CD14-positive monocyte (primary cell): ENCODE data around the gene PITPNM2. TPM values are rescaled to one million over a fixed set of nuclear protein-coding genes. Genes with fewer than 3 reads are reported as not detected.

ENCODE experiments used
- DNase-seq, 3 donors: peaks; one replicate each; pipeline ENCODE4 v3.0.0-alpha.2; 2011 to 2022
- H2AFZ ChIP-seq: 2 replicates; pipeline ENCODE4 v1.6.0; 2012; ENCODE audit warnings: mild to moderate bottlenecking, low read depth, low read length, inconsistent platforms; ENCODE audit not compliant: insufficient read depth, poor library complexity, severe bottlenecking
- H3K27ac ChIP-seq, 2 donors: 1 replicate in 1 of 2; 2 replicates in 1 of 2; pipeline ENCODE4 v1.5.1; 2012 to 2013; ENCODE audit warnings: low read length in 2 of 2, control low read depth in 1 of 2, inconsistent platforms in 1 of 2, low read depth in 1 of 2, mild to moderate bottlenecking in 1 of 2
- H3K27me3 ChIP-seq, 2 donors: one replicate each; pipeline versions ENCODE4 v1.6.0 to v1.6.1; 2011 to 2013; ENCODE audit warnings: low read length in 2 of 2; ENCODE audit not compliant: control insufficient read depth in 2 of 2, insufficient read depth in 2 of 2
- H3K36me3 ChIP-seq, 2 donors: replicated peaks in 1 of 2; 1 replicate in 1 of 2; 2 replicates in 1 of 2; pipeline versions ENCODE4 v1.5.1 to v1.6.1; 2012 to 2013; ENCODE audit warnings: low read length in 2 of 2, control low read depth in 1 of 2, inconsistent platforms in 1 of 2, mild to moderate bottlenecking in 1 of 2; ENCODE audit not compliant: insufficient read depth in 2 of 2, control insufficient read depth in 1 of 2
- H3K4me1 ChIP-seq, 2 donors: 1 replicate in 1 of 2; 2 replicates in 1 of 2; pipeline versions ENCODE4 v1.5.1 to v1.6.1; 2012 to 2013; ENCODE audit warnings: low read length in 2 of 2, control low read depth in 1 of 2, inconsistent platforms in 1 of 2, mild to moderate bottlenecking in 1 of 2, moderate library complexity in 1 of 2; ENCODE audit not compliant: insufficient read depth in 2 of 2, control insufficient read depth in 1 of 2
- H3K4me2 ChIP-seq: replicated peaks from 2 replicates; pipeline ENCODE3; 2012; ENCODE audit warnings: low read length, moderate library complexity, mild to moderate bottlenecking; ENCODE audit not compliant: poor library complexity, severe bottlenecking; ENCODE audit errors: extremely low read depth
- H3K4me3 ChIP-seq, 3 experiments: fragments of 200-600 bp in 1 of 3; sonication (generic) in 1 of 3; replicated peaks in 1 of 3; 1 replicate in 2 of 3; 2 replicates in 1 of 3; pipeline ENCODE4 v1.5.1; 2011 to 2013; ENCODE audit warnings: low read length in 3 of 3, mild to moderate bottlenecking in 3 of 3, control low read depth in 2 of 3, low read depth in 2 of 3, inconsistent platforms in 1 of 3, moderate library complexity in 1 of 3
- H3K79me2 ChIP-seq: 2 replicates; pipeline ENCODE4 v1.6.0; 2012; ENCODE audit warnings: mild to moderate bottlenecking, control low read depth, inconsistent platforms, low read length, moderate library complexity; ENCODE audit not compliant: insufficient read depth
- H3K9ac ChIP-seq: 2 replicates; pipeline ENCODE4 v1.6.0; 2017; ENCODE audit warnings: low read length, mild to moderate bottlenecking; ENCODE audit not compliant: insufficient read depth, poor library complexity, severe bottlenecking
- H3K9me3 ChIP-seq, 2 donors: replicated peaks in 1 of 2; 1 replicate in 1 of 2; 2 replicates in 1 of 2; pipeline versions ENCODE4 v1.5.1 to v1.6.1; 2012 to 2013; ENCODE audit warnings: low read length in 2 of 2, control low read depth in 1 of 2; ENCODE audit not compliant: control insufficient read depth in 1 of 2, insufficient read depth in 1 of 2
- H4K20me1 ChIP-seq: 2 replicates; pipeline ENCODE4 v1.6.0; 2012; ENCODE audit warnings: mild to moderate bottlenecking, low read length, control low read depth, moderate library complexity; ENCODE audit not compliant: insufficient read depth
- H3K27ac Mint-ChIP-seq, 7 donors: one replicate each; pipeline ENCODE4 v1.8.0; 2020; ENCODE audit warnings: mild to moderate bottlenecking in 7 of 7, mixed read lengths in 7 of 7, moderate library complexity in 6 of 7, inconsistent platforms in 2 of 7
- H3K27me3 Mint-ChIP-seq, 3 donors: one replicate each; pipeline ENCODE4 v1.8.0; 2021 to 2022; ENCODE audit warnings: low read depth in 3 of 3, mild to moderate bottlenecking in 3 of 3, mixed read lengths in 3 of 3, moderate library complexity in 3 of 3, inconsistent platforms in 1 of 3
- H3K36me3 Mint-ChIP-seq, 2 donors: one replicate each; pipeline ENCODE4 v1.8.0; 2020; ENCODE audit warnings: mixed read lengths in 2 of 2, inconsistent platforms in 1 of 2, mild to moderate bottlenecking in 1 of 2
- H3K4me1 Mint-ChIP-seq: one replicate; pipeline ENCODE4 v1.8.0; 2020; ENCODE audit warnings: mild to moderate bottlenecking, mixed read lengths
- H3K4me3 Mint-ChIP-seq, 2 donors: one replicate each; pipeline ENCODE4 v1.8.0; 2020; ENCODE audit warnings: mild to moderate bottlenecking in 2 of 2, mixed read lengths in 2 of 2, moderate library complexity in 1 of 2
- H3K9me3 Mint-ChIP-seq, 7 donors: one replicate each; pipeline ENCODE4 v1.8.0; 2020 to 2022; ENCODE audit warnings: mixed read lengths in 7 of 7, mild to moderate bottlenecking in 6 of 7, moderate library complexity in 6 of 7, inconsistent platforms in 2 of 7
- CTCF ChIP-seq: fragments of 200-600 bp; IDR thresholded peaks from one replicate; pipeline ENCODE4 v1.8.0; 2022; ENCODE audit warnings: antibody characterized with exemption, mild to moderate bottlenecking
- WGBS: methylation state at CpG from one replicate; pipeline ENCODE4 v1.1.5; 2013; ENCODE audit warnings: missing lambda C conversion rate; ENCODE audit not compliant: insufficient coverage; 5-methylcytosine and 5-hydroxymethylcytosine counted together
- intact Hi-C, 2 donors: fragments of 100-400 bp; cut with micrococcal nuclease; formaldehyde crosslinking; loops; one replicate each; pipeline versions ENCODE4 v1.15.0 to v1.15.1; 2023
- polyA plus RNA-seq, 3 donors: library from polyadenylated mRNA; depleted of rRNA in 1 of 3; unstranded in 2 of 3; stranded (reverse) in 1 of 3; fragments of 300-500 nt in 2 of 3; fragments of >200 nt in 1 of 3; fragmentation: Illumina TruSeq in 2 of 3; gene quantifications; 1 replicate in 2 of 3; 2 replicates in 1 of 3; pipeline ENCODE4 v1.2.3, GENCODE V29; 2012 to 2021

PITPNM2 gene
- polyA plus RNA-seq, 3 donors: 0.08 to 0.67 TPM; not detected in 1

GRCh38 chr12:123107926-123108681 is 42.8 kb downstream of the PITPNM2 start:
- intact Hi-C loops: no loop called here
- TF ChIP-seq CTCF: no peak
- DNase-seq: no peak
- Histone ChIP-seq H3K79me2 (no peaks in the 10 kb centered on the region), H3K4me3 (peak overlapping the region in 1 of 3 experiments; percentile 51), H4K20me1 (no peaks in the 10 kb centered on the region), H3K9ac (peak overlapping the region; percentile 54), H3K27me3 (no peaks in the 10 kb centered on the region), H3K27ac (peak overlapping the region; percentile 91 to 92), H3K4me1 (peaks cover 37 to 44% of the 10 kb centered on the region in 2 donors), H3K36me3 (no peaks in the 10 kb centered on the region), H3K4me2 (peak overlapping the region; percentile 48), H3K9me3 (no peaks in the 10 kb centered on the region), H2AFZ (peak overlapping the region; percentile 61)
- Mint-ChIP-seq H3K9me3 (no peaks in the 10 kb centered on the region), H3K4me1 (peaks cover 43% of the 10 kb centered on the region), H3K36me3 (peaks cover 5 to 8% of the 10 kb centered on the region in 2 donors), H3K27ac (peak overlapping the region; percentile 89 to 97 (median 95)), H3K4me3 (no peak overlapping the region), H3K27me3 (peaks cover 0 to 3% (median 1%) of the 10 kb centered on the region in 3 donors)
- 94% methylated on average over 9 of the region's 13 CpGs for WGBS

GRCh38 chr12:123106640-123107359 is 44.1 kb downstream of the PITPNM2 start:
- no peaks in the 10 kb centered on the region for H3K79me2 ChIP-seq
- no peaks in the 10 kb centered on the region for H4K20me1 ChIP-seq
- H3K4me3 ChIP-seq: peak overlapping the region in 1 of 3 experiments; percentile 51
- H3K9me3 ChIP-seq: no peaks in the 10 kb centered on the region
- DNase-seq: peak; percentile 74 to 88 (median 83)
- H3K27ac ChIP-seq: peak overlapping the region; percentile 91 to 92
- Mint-ChIP-seq H3K4me1 (peaks cover 43% of the 10 kb centered on the region), H3K4me3 (peak overlapping the region; percentile 62 to 66), H3K9me3 (no peaks in the 10 kb centered on the region), H3K36me3 (peaks cover 5 to 8% of the 10 kb centered on the region in 2 donors), H3K27ac (peak overlapping the region; percentile 89 to 97 (median 95)), H3K27me3 (peaks cover 0 to 2% (median 0%) of the 10 kb centered on the region in 3 donors)
- H3K4me2 ChIP-seq: peak overlapping the region; percentile 48
- intact Hi-C loops: no loop called here
- WGBS: 19% methylated on average over 7 of the region's 9 CpGs
- H3K4me1 ChIP-seq: peaks cover 37 to 44% of the 10 kb centered on the region in 2 donors
- H3K36me3 ChIP-seq: no peaks in the 10 kb centered on the region
- no peaks in the 10 kb centered on the region for H3K27me3 ChIP-seq
- no peak for TF ChIP-seq CTCF
- H2AFZ ChIP-seq: peak overlapping the region; percentile 61
- peak overlapping the region; percentile 54 for H3K9ac ChIP-seq
